Loucy (cell line): Measurements from ENCODE around the gene RSU1.
A peak's percentile ranks its signal among the peaks of the same experiment; 100 is the strongest.
"Not testable (repeated sequence)": the region's sequence is repeated elsewhere in the genome, so short reads cannot be mapped to it uniquely, and the experiment has no call there.

ENCODE experiments used
- H2AFZ ChIP-seq: fragments of 200-600 bp; sonication (generic); 2 replicates; pipeline ENCODE4 v1.6.0; 2016; ENCODE audit warnings: antibody characterized with exemption, mild to moderate bottlenecking, low read length, moderate library complexity
- H3F3A ChIP-seq: fragments of 200-600 bp; 2 replicates; pipeline ENCODE4 v1.6.0; 2016; ENCODE audit warnings: antibody characterized with exemption, low read depth, mild to moderate bottlenecking
- H3K27me3 ChIP-seq: fragments of 200-600 bp; sonication (generic); 2 replicates; pipeline ENCODE4 v1.6.1; 2014; ENCODE audit warnings: low read length, mild to moderate bottlenecking; ENCODE audit not compliant: insufficient read depth, poor library complexity, severe bottlenecking
- H3K36me3 ChIP-seq: fragments of 200-600 bp; sonication (generic); 2 replicates; pipeline ENCODE4 v1.6.1; 2016; ENCODE audit warnings: low read length; ENCODE audit not compliant: insufficient read depth
- H3K4me1 ChIP-seq: fragments of 200-600 bp; sonication (generic); 2 replicates; pipeline ENCODE4 v1.5.1; 2014; ENCODE audit warnings: low read length, mild to moderate bottlenecking; ENCODE audit not compliant: insufficient read depth, poor library complexity, severe bottlenecking
- H3K4me2 ChIP-seq: fragments of 200-600 bp; sonication (generic); 2 replicates; pipeline ENCODE4 v1.6.0; 2014; ENCODE audit warnings: antibody characterized with exemption, low read length, low read depth, mild to moderate bottlenecking; ENCODE audit not compliant: poor library complexity, severe bottlenecking
- H3K4me3 ChIP-seq: fragments of 200-600 bp; sonication (generic); 2 replicates; pipeline ENCODE4 v1.5.1; 2014; ENCODE audit warnings: low read length, mild to moderate bottlenecking, mixed read lengths; ENCODE audit not compliant: poor library complexity, severe bottlenecking
- H3K79me2 ChIP-seq: fragments of 200-600 bp; sonication (generic); 2 replicates; pipeline ENCODE4 v1.6.1; 2014; ENCODE audit warnings: low read length; ENCODE audit not compliant: insufficient read depth
- H3K9ac ChIP-seq: fragments of 200-600 bp; sonication (generic); 2 replicates; pipeline ENCODE4 v1.6.0; 2014; ENCODE audit warnings: mild to moderate bottlenecking, low read depth, low read length, moderate library complexity; ENCODE audit not compliant: poor library complexity, severe bottlenecking
- H3K9me2 ChIP-seq: fragments of 200-600 bp; sonication (generic); replicated peaks from 2 replicates; pipeline ENCODE4 v1.6.1; 2016; ENCODE audit warnings: low read depth, low read length, mixed read lengths
- H3K9me3 ChIP-seq: fragments of 200-600 bp; sonication (generic); 2 replicates; pipeline ENCODE4 v1.6.1; 2014; ENCODE audit warnings: mild to moderate bottlenecking, antibody characterized with exemption, low read length, low read depth; ENCODE audit not compliant: insufficient read depth
- H4K20me1 ChIP-seq: fragments of 200-600 bp; sonication (generic); 2 replicates; pipeline ENCODE4 v1.6.0; 2014; ENCODE audit warnings: antibody characterized with exemption, low read length, mild to moderate bottlenecking; ENCODE audit not compliant: insufficient read depth, poor library complexity, severe bottlenecking
- EZH2phosphoT487 ChIP-seq: fragments of 200-600 bp; IDR thresholded peaks from 2 replicates; pipeline ENCODE4 v1.6.1; 2018; ENCODE audit warnings: antibody characterized with exemption, mild to moderate bottlenecking, moderate library complexity, borderline replicate concordance
- TF ChIP-seq, protein P1 (sequence below): fragments of 200-600 bp; sonication (generic); conservative IDR thresholded peaks from 2 replicates; pipeline ENCODE4 v1.5.1; 2014; ENCODE audit warnings: mild to moderate bottlenecking, antibody characterized with exemption, low read length

Gene RSU1

DNA sequence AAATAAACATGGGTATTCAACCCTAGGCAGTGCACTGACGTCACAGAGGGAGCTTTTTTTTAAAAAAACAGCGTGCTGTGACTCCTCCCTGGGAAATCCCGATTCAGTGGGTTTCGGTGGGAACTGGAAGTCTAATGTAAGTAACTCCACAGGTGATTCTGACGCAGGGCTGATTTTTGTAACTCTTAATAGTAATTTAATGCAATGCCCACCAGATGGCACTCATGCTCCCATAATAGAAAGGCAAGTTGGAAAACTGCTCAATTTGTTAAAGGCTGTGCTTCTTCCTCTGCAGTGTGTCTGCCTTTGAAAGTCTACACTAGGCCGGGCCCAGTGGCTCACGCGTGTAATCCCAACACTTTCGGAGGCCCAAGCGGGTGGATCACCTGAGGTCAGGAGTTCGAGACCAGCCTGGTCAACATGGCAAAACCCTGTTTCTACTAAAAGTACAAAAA lies 10.9 kb upstream of the RSU1 start:
- Histone ChIP-seq H3K4me2 (no peak overlapping the region), H3K9me2 (no peaks in the 10 kb centered on the region), H2AFZ (no peak overlapping the region), H3K9ac (no peak overlapping the region), H3K4me3 (no peak overlapping the region), H3K79me2 (no peaks in the 10 kb centered on the region), H3K4me1 (peaks cover 6% of the 10 kb centered on the region), H3K9me3 (no peaks in the 10 kb centered on the region; the same call in 1 of the 2 replicates), H3K27me3 (no peaks in the 10 kb centered on the region), H3F3A (no peaks in the 10 kb centered on the region), H3K36me3 (no peaks in the 10 kb centered on the region), H4K20me1 (no peaks in the 10 kb centered on the region)
- TF ChIP-seq EZH2phosphoT487: no peak
- TF ChIP-seq, protein P1, sequence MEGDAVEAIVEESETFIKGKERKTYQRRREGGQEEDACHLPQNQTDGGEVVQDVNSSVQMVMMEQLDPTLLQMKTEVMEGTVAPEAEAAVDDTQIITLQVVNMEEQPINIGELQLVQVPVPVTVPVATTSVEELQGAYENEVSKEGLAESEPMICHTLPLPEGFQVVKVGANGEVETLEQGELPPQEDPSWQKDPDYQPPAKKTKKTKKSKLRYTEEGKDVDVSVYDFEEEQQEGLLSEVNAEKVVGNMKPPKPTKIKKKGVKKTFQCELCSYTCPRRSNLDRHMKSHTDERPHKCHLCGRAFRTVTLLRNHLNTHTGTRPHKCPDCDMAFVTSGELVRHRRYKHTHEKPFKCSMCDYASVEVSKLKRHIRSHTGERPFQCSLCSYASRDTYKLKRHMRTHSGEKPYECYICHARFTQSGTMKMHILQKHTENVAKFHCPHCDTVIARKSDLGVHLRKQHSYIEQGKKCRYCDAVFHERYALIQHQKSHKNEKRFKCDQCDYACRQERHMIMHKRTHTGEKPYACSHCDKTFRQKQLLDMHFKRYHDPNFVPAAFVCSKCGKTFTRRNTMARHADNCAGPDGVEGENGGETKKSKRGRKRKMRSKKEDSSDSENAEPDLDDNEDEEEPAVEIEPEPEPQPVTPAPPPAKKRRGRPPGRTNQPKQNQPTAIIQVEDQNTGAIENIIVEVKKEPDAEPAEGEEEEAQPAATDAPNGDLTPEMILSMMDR: peak; percentile 69

- not testable (repeated sequence) for H3K79me2 ChIP-seq, H3K4me2 ChIP-seq, H3K36me3 ChIP-seq, H3F3A ChIP-seq, H3K9ac ChIP-seq, H2AFZ ChIP-seq, H4K20me1 ChIP-seq, H3K4me1 ChIP-seq, H3K9me3 ChIP-seq, H3K9me2 ChIP-seq, H3K4me3 ChIP-seq, H3K27me3 ChIP-seq
These were observed 10.2 kb upstream of the RSU1 start for GRCh38 chr10:16827474-16827873.

GRCh38 chr10:16822726-16823360 lies 5.6 kb upstream of the RSU1 start:
- Histone ChIP-seq H3F3A (no peaks in the 10 kb centered on the region), H3K4me1 (peaks cover 6% of the 10 kb centered on the region), H3K4me3 (no peak overlapping the region), H3K79me2 (no peaks in the 10 kb centered on the region), H3K27me3 (peaks cover 7% of the 10 kb centered on the region), H2AFZ (no peak overlapping the region), H3K4me2 (no peak overlapping the region), H4K20me1 (no peaks in the 10 kb centered on the region), H3K9me2 (no peaks in the 10 kb centered on the region), H3K36me3 (no peaks in the 10 kb centered on the region), H3K9me3 (peaks cover 11% of the 10 kb centered on the region; the same call in 1 of the 2 replicates), H3K9ac (no peak overlapping the region)
- no peak for TF ChIP-seq EZH2phosphoT487
- TF ChIP-seq, protein P1: no peak

DNA sequence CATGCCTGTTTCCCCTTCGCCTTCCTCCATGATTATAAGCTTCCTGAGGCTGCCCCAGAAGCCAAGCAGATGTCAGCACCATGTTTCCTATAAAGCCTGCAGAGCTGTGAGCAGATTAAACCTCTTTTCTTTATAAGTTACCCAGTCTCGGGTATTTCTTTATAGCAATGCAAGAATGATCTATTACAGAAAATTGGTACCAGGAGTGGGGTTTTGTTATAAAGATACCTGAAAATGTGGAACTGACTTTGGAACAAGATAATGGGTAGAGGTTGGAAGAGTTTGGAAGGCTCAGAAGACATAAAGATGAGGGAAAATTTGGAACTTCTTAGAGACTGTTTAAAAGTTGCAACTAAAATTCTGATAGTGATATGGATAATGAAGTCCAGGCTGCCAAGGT lies 4.8 kb upstream of the RSU1 start:
- Histone ChIP-seq H3K9me3 (peaks cover 11% of the 10 kb centered on the region; the same call in 1 of the 2 replicates), H3K4me3 (no peak overlapping the region), H3F3A (no peaks in the 10 kb centered on the region), H2AFZ (no peak overlapping the region), H3K36me3 (no peaks in the 10 kb centered on the region), H3K4me2 (no peak overlapping the region), H3K9me2 (no peaks in the 10 kb centered on the region), H4K20me1 (no peaks in the 10 kb centered on the region), H3K79me2 (no peaks in the 10 kb centered on the region), H3K9ac (no peak overlapping the region), H3K4me1 (peaks cover 7% of the 10 kb centered on the region), H3K27me3 (peaks cover 7% of the 10 kb centered on the region)
- TF ChIP-seq EZH2phosphoT487: no peak
- TF ChIP-seq, protein P1: no peak
